ENCODE results near the gene HINFP. TPM values are rescaled to one million over a fixed set of nuclear protein-coding genes. Genes with fewer than 3 reads are reported as not detected.

Gene HINFP
- total and polyA plus RNA-seq, 9 of the 15 experiments (the other 6 are each of a cell fraction or from before 2014, with no cell fraction given), result 13.8 to 34.1 (median 22.5) TPM

DNA sequence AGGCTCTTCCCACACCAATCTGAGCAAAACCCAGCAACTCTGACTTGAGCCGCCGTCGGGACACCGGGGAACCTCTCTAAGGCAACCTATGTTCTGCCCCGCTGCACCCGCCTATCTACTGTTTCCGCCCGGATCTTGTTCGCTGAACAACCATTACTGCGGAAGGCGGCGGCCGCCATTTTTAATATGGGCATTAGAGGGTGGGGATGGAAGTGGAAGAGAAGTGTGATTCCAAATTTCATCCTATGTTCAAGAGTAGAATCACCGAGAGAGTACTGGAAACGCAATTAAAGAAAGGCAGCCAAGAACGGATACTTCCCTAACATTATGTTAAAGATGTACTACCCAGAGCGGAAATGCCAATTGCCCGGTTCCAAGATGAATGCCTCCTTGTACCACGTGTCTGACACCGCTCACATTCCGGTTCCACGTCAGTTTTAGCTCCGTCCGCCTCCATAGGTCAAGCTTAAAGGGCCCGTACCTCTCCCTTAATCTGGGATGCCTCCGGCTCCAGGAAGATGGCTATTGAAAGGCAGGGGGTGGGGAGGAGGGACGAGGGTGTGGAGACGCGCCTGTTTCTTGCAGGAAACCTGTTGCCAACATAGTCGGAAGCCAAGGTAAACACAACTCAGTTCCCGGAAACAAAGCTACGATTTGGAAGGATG lies 19.5 kb upstream of the HINFP start, which contains the start of gene DPAGT1 (continued):
- TF ChIP-seq, protein P1, sequence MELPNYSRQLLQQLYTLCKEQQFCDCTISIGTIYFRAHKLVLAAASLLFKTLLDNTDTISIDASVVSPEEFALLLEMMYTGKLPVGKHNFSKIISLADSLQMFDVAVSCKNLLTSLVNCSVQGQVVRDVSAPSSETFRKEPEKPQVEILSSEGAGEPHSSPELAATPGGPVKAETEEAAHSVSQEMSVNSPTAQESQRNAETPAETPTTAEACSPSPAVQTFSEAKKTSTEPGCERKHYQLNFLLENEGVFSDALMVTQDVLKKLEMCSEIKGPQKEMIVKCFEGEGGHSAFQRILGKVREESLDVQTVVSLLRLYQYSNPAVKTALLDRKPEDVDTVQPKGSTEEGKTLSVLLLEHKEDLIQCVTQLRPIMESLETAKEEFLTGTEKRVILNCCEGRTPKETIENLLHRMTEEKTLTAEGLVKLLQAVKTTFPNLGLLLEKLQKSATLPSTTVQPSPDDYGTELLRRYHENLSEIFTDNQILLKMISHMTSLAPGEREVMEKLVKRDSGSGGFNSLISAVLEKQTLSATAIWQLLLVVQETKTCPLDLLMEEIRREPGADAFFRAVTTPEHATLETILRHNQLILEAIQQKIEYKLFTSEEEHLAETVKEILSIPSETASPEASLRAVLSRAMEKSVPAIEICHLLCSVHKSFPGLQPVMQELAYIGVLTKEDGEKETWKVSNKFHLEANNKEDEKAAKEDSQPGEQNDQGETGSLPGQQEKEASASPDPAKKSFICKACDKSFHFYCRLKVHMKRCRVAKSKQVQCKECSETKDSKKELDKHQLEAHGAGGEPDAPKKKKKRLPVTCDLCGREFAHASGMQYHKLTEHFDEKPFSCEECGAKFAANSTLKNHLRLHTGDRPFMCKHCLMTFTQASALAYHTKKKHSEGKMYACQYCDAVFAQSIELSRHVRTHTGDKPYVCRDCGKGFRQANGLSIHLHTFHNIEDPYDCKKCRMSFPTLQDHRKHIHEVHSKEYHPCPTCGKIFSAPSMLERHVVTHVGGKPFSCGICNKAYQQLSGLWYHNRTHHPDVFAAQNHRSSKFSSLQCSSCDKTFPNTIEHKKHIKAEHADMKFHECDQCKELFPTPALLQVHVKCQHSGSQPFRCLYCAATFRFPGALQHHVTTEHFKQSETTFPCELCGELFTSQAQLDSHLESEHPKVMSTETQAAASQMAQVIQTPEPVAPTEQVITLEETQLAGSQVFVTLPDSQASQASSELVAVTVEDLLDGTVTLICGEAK (IDR thresholded peaks at IDR 0.05), result peak; percentile 98
- TF ChIP-seq, protein P1 (CRISPR knock-in tag; IDR thresholded peaks at IDR 0.05), result no peak
- peak; percentile 79 for TF ChIP-seq C11orf30 (IDR thresholded peaks at IDR 0.05; ENCODE audit: low read depth)
- no peak for TF ChIP-seq ZNF324 (CRISPR knock-in tag; IDR thresholded peaks at IDR 0.05)
- no peak for TF ChIP-seq RBM17 (IDR thresholded peaks at IDR 0.05; ENCODE audit: borderline replicate concordance, low read depth, low read length)
- TF ChIP-seq HDAC8 (tag; IDR thresholded peaks at IDR 0.05), result peak; percentile 53; the same call in 1 of the 2 replicates
- TF ChIP-seq, protein P2, sequence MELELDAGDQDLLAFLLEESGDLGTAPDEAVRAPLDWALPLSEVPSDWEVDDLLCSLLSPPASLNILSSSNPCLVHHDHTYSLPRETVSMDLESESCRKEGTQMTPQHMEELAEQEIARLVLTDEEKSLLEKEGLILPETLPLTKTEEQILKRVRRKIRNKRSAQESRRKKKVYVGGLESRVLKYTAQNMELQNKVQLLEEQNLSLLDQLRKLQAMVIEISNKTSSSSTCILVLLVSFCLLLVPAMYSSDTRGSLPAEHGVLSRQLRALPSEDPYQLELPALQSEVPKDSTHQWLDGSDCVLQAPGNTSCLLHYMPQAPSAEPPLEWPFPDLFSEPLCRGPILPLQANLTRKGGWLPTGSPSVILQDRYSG (tag; conservative IDR thresholded peaks at IDR 0.05; ENCODE audit: low read depth), result peak; percentile 93; the same call in 1 of the 2 replicates
- no peak for TF ChIP-seq ZNF444 (CRISPR knock-in tag; IDR thresholded peaks at IDR 0.05)
- TF ChIP-seq EWSR1 (IDR thresholded peaks at IDR 0.05; ENCODE audit: borderline replicate concordance, low read depth, partially characterized antibody), result no peak
- TF ChIP-seq, protein P3, sequence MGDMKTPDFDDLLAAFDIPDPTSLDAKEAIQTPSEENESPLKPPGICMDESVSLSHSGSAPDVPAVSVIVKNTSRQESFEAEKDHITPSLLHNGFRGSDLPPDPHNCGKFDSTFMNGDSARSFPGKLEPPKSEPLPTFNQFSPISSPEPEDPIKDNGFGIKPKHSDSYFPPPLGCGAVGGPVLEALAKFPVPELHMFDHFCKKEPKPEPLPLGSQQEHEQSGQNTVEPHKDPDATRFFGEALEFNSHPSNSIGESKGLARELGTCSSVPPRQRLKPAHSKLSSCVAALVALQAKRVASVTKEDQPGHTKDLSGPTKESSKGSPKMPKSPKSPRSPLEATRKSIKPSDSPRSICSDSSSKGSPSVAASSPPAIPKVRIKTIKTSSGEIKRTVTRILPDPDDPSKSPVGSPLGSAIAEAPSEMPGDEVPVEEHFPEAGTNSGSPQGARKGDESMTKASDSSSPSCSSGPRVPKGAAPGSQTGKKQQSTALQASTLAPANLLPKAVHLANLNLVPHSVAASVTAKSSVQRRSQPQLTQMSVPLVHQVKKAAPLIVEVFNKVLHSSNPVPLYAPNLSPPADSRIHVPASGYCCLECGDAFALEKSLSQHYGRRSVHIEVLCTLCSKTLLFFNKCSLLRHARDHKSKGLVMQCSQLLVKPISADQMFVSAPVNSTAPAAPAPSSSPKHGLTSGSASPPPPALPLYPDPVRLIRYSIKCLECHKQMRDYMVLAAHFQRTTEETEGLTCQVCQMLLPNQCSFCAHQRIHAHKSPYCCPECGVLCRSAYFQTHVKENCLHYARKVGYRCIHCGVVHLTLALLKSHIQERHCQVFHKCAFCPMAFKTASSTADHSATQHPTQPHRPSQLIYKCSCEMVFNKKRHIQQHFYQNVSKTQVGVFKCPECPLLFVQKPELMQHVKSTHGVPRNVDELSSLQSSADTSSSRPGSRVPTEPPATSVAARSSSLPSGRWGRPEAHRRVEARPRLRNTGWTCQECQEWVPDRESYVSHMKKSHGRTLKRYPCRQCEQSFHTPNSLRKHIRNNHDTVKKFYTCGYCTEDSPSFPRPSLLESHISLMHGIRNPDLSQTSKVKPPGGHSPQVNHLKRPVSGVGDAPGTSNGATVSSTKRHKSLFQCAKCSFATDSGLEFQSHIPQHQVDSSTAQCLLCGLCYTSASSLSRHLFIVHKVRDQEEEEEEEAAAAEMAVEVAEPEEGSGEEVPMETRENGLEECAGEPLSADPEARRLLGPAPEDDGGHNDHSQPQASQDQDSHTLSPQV (IDR thresholded peaks at IDR 0.05), result no peak
- TF ChIP-seq CHD4 (IDR thresholded peaks at IDR 0.05; ENCODE audit: insufficient read depth, insufficient replicate concordance, low read depth, low read length, poor library complexity, severe bottlenecking), result no peak
- no peak; the same call in 1 of the 2 replicates for TF ChIP-seq NBN (IDR thresholded peaks at IDR 0.05; ENCODE audit: low read depth)
- TF ChIP-seq HNRNPH1 (optimal IDR thresholded peaks at IDR 0.05; ENCODE audit: low read depth, low read length), result no peak
